ENCODE data around the gene RBMS3.

RBMS3 gene

DNA sequence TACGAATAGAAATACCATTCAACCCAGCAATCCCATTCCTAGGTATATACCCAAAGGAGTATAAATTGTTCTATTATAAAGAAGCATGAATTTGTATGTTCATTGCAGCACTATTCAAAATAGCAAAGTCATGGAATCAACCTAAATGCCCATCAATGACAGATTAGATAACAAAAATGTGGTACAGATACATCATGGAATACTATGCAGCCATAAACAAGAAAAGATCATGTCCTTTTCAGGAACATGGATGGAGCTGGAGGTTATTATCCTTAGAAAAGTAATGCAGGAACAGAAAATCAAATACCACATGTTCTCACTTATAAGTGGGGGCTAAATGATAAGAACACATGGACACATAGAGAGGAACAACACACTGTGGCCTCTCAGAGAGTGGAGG is 571.9 kb downstream of the RBMS3 start:
- DNase-seq = no peak

DNA sequence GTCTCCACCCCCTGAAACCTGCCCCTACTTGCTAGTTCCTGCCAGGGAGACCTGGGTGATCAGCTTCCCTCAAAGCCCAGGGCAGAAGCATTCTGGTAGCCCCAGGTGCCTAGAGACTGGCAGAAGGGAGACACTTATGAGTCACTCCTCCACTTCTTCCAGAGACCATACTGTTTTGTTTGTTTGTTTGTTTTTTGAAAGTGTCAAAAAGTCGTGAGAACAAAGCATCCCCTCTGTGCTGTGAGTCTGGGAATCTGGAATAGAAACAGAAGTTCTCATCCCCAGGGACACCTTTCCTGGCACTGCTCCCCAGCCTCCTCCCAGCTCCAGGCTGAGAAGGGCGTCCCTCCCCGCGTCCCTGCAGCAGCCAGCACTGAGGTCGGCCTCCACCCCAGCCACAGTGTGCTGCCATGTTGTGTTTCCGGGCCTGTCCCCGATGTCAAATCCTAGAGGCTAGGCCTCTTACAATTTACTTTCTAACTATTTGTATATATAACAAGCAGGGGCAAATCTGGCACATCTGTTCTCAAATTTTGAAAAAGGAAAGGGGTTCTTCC is 573.0 kb downstream of the RBMS3 start:
- no peak for DNase-seq

DNA sequence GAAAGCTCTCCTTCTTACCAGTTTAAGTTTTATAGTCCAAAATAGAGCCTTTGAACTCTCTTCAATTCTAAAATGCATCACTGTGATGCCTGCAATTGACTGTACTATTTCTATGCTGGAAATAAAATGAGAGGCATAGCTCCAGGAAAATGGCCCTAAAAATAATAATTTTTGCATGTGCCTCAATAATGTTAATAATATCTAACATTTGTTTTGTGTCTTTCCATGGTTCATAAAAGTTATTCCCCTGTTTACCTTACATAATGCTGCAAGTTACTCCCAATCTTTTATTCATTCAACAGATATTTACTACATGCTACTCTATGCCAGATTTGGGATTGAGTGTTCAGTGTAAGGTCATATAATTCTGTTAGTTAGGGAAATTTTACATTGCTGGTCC is 574.0 kb downstream of the RBMS3 start:
- DNase-seq = no peak

DNA sequence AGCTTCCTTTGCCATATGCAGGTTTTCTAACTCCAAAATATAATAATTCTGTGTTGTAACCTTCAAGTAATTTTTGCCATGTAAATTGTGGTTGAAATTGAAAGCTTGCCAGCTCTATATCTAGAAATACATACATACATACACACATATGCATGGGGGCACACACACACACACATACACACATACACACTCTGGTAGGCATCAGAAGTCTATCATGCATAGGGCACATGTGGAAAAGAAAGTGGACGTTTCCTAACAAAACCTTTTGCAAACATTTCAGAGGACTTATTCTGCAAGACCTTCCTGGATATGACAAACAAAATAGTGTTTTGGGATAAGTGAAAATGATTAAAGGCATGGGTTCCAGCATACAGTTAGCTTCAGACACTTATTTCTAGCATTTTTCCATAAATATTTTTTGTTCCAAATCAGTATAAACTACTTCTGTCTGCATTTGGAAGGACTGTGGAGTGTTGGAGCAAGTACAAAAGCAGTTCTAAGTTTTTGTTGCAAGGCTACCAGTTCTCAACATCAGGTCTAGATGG is 578.9 kb downstream of the RBMS3 start:
- no peak for DNase-seq

DNA sequence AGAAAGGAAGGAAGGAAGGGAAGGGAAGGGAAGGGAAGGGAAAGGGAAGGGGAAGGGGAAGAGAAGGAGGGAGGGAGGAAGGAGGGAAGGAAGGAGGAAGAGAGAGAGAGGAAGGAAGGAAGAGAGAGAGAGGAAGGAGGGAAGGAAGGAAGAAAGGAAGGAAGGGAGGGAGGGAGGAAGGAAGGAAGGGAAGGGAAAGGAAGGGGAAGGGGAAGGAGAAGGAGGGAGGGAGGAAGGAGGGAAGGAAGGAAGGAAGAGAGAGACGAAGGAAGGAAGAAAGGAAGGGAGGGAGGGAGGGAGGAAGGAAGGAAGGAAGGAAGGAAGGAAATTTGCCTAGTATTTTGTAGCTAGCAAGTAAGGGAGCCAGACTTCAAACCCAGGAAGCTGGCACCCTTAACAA is 583.9 kb downstream of the RBMS3 start:
- no peak for DNase-seq

DNA sequence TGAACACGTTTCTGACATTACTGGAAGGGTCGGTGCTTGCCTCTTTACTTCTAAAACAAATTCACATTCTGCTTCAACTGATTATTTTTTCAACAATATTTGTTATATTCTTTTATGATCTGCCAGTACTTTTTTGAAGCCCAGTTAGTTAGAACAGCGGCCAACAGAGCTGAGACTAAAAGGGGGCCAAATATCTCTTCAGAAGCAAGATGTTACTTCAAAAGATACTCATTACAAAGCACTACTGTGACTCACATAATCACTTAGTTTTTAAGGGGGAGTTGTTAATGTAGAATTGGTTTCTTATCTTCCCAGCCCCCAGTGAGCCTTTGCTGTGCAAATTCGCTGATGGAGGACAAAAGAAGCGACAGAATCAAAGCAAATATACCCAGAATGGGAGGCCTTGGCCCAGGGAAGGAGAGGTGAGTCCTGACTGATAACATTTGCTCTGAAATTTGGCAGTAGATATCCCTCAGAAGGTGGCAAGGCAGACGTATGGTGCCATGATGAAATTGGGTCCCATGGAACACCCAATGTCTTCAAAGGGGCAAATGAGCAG is 587.8 kb downstream of the RBMS3 start:
- DNase-seq = no peak

DNA sequence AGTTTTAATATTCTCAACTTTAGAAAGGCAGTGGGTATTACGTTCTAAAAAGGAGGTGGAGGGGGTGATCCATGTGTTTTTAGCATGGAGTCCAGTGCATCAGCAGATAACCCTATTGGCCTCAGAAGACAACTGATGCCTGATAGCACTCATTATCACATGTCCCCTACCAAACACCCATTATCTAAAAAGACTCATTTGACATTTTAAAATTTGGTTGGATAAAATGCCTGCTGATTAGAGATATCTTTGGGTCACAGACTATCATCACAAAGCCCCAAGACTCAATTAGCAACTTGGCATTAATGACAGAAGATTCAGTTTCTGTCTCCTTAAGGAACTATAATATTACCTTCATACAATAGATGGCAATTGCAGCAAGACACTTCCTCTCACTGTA is 589.3 kb downstream of the RBMS3 start:
- no peak for DNase-seq

DNA sequence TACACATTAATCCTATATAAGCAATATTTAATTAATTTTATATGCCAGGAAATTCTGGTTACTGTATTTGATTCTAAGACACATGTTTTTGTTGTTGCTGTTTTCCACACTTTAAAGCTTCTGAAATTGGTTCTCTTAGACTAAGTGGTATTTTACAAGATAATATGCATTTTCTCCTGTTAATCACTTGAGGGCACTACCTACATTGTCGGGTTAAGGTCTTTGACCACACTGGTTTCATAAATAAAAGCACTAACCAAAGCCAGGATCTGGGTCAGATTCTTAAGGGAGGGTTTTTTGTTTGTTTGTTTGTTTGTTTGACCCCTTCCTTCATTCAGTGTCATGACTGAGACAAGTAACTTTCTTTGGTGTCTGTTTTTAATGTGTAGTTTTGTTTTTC is 590.2 kb downstream of the RBMS3 start:
- DNase-seq = no peak

DNA sequence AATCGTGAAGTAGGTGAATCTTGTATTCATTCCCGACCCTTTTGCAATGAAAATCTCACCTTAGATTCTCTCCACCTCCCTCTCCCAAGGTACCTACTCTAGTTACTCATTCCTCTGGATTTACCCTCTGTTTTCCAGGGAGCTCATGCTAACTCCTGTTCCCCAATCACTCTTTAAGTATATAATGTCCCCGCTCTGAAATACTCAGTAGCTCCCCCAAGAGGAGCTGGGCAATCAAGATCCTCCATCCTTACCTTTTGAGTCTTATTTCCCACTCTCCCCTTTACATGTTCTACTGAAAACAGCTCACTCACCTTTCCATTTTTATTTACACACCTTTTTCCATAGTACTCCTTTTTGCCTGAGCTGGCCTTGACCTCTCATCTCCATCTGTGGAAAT is 599.9 kb downstream of the RBMS3 start:
- no peak for DNase-seq

DNA sequence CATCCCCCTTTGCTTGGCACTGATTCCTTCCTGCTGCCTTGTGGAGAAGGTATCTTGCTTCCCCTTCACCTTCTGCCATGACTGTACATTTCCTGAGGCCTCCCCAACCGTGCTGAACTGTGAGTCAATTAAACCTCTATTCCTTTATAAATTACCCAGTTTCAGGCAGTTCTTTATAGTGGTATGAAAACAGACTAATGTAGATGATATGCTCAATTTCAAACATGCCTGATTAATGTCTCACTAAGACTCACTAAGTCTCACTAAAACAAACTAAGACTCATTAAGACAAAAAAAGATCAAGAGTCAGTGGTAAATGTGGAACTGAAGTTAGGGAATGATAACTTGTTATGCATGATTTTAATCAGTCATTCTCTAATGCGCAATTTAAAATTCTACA is 606.6 kb downstream of the RBMS3 start:
- DNase-seq = no peak

DNA sequence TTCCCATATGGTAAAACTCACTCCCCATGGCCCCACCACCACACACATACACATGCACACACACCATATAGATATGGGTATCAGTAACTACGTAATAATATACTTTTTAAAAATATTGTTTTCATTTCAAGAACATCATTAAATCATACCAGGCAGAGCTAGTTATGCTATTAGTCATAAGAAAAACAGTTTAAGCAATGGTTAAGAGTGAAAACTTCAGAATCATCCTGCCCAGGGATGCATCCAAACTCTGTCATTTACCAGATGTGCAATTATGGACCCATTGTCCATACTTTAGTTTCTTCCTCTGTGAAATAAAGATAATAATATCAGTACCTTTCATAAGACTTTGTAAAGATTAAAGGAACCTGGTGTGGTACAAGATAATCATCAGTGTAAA is 608.3 kb downstream of the RBMS3 start:
- no peak for DNase-seq

DNA sequence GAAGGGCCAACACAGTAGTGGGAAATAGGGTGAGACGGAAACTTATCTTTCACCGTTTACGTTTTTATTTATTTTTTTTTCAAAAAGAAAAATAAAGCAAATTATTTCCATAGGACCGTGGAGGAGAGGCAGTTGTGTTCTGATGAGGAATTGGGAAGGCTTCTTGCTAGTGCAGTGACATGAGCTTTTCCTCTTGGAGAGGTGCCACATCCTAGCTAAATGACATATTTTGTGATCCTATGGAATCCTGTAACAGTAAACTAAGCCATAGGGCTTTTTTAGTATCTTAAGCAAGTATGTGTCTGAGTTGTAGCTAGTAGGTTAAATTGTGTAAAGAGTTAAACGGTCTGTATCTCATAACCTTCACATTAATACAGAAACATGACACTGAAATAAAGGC is 609.9 kb downstream of the RBMS3 start:
- DNase-seq = no peak

DNA sequence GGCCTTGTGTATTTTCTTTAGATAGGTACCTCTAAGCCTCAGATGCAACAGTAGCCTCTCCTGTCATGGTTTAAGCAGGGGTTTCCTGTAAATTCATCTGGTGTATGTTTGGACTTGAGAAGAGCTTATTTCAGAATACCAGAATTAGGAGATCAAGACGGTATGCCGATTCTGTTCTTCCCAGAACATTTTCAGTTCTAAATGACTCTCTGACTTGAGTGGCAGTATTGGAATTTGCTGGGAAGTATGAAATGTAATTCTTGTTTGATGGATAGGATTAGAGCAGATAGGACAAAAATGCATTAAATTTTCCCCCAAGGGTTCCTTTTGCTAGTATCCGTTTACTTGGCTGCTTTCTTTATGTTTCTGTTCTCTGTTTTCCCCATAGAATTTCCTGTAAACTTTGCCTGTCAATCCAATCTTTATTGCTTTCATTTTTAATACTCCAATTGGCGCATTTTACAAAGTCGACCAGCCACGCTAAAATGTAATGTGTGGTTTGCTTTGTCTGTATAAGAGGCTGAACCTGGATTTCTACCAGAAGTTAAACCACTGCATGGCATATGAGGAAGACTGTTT is 612.2 kb downstream of the RBMS3 start:
- DNase-seq = no peak

DNA sequence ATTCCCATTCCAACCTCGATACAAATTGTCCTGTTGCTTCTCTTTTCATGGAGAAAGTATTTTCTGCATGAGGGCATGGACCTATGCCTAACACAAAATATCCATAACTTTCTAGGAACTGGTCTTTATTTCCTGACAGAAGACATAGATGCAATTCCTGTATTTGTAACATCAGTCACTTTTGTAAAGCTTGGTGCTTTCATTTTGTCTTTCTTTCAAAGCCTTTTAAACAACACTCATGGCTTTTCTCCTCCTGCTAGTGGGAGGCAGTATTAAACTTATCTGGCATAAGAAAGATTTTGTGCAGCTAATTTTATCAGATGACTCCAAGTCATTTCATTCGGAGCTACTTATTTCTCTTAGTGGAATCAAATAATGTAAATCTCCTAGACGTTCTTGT is 616.0 kb downstream of the RBMS3 start:
- DNase-seq = no peak

DNA sequence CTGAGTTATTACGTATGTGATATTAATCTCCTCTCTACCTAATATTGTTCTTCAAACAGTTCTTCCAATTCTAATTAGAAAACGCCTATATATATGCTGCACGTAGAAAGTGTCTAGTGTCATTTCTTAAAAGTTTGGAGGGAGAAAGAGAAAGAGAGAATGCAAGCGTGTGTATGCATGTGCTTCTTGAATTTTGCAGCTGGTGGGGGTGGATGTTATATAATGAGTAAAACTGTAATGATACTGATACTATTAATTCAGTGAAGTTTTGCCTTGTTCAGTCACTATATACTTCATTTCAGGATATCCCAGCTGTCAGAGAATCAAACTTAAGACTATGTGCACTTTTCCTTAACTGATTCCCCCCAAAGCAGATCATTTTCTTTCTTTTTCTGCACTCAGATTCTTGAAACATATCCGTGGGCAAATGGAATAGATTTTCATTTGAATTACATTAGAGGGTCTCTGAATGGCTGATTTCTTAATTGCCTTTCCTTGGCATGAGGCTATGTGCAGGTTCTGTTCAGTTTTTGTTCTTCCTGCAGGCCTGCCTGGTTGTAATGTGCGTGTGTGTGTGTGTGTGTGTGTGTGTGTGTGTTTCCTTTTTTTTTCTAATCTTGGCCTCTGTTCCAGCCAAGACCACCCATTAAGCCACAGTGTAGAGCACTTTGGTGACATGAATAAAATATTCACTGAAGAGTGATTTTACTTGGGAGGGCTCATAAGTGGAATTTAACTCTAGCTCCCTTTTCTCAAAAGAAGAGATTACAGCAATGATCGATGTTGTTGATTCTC is 617.5 kb downstream of the RBMS3 start:
- DNase-seq = no peak

DNA sequence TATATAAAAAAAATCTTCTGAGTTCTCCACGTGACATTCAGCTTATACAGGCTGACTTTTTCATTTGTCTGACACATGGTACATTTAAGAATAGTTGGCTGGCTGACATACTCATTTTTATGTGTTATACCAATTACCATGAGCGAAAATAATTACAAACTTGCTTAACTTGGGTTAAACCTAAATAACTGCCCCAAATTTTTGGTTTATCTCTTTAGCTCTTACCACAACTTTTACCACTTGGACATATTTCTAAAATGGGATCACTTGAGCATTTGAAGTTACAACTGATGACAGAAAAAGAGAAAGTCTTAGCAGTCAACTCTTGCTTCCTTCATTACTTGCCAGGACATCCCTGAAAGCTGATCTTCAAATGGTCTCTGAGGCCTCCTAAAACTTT is 618.1 kb downstream of the RBMS3 start:
- no peak for DNase-seq

DNA sequence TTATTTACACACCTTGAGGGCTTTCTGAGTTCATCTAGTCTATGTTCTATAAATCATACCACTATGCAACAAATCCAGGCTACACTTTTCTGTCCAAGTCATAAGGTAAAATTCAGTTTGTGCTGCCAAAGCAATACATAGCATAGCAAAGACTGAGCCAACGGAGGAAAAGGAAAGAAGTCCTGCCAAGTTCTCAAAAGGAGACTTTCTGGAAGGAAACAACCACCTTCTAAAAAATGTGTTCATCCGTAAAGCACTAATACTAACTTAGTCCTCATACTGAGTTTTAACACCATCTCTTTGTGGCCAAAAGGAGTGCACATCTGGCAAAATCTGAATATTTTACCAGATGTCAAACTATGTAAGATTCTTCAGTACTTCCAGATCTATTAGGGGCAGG is 620.2 kb downstream of the RBMS3 start:
- no peak for DNase-seq

DNA sequence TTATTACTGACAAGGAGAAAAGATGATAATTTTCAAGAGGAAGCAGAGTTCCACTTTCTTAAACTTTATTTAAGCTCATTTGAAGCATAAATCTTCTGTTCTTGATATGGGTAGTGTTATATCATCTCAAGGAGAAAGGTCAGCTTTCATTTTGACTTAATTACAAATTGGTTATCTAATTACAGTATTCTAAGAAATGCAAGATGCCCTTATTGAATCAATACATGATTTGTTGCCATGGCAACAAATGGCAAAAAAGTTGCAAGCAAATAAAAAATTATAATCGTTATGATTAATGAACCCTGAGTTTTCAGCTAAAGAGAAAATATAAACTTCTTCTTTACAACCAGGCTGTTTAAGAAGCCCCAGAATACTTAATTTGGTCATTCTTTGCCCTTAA is 622.7 kb downstream of the RBMS3 start:
- no peak for DNase-seq

DNA sequence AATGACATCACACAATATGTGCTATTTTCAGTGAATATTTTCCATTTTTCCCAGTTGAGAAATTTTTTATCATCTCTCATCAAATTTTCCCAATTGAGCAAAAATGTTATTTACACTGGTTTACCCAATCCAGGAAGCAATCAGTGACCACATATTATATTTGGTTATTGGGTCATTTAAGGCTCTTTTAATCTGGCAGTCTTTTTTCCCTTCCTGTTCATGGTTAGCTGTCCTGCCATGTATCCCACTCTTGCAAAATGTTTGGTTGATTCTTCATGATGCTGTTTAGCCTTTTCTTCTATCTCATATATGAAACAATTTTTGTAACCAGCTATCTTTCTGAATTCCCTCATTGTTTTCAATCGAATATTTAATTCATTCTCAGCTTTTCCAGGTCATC is 626.0 kb downstream of the RBMS3 start:
- no peak for DNase-seq

DNA sequence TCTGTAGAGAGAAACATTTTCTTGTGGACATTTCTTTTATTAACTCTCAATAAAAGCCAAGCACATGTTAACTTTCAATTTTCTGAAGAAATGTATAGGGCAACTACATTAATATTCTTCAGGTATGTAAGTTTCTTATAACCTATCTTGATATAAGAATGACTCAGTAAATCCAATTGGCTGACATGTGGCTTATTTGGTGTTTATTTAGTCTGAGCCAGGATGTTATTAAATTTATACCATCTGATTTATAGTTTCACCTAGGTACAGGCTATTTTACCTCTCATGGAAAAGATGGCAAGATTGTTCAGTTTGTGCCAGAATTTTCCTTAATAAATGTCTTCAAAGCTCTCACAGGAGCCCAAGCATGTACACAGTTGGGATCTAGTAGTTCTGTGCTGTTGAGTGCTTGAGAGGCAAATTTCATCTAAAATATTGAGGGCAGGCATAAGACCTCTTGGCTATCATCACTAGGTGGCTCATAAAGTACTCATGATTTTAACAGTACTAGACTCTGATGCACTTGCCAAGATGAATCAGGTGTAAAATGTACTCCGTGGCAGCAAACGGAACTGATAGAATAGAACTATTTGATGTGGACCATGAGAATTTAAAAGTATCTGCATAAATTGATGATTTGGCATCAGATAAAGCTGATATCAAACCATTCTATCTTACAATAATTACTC is 631.9 kb downstream of the RBMS3 start:
- no peak for DNase-seq

DNA sequence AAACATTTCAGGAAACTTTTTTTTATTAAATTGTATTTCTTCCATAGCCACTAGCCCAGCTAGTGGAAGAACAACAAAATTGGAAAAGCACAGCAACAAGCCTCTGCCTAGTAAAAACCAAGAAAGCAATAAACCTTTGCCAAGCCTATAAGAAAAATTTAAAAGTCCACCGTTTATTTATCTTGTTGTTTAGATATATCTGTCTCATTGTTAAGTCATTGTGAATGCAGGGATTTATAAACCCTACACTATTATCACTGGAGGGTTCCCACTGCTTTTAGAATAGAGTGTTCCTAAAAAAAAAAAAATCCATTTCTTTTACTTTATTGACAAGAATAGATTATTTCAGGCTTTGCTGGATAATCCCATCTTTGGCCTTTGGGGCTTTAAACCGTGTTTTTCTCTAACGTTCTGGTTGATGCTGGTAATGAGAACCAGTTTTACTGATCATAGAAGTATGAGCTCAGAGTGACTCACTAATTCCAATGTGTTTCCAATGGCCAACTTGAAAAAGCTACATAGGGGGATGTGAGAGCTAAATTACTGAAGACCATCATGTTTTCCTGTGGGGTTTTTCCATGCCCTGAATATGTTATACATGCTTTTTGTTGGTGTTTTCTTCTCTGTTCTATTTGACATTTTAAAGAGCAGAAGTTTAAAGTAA is 634.1 kb downstream of the RBMS3 start:
- no peak for DNase-seq

DNA sequence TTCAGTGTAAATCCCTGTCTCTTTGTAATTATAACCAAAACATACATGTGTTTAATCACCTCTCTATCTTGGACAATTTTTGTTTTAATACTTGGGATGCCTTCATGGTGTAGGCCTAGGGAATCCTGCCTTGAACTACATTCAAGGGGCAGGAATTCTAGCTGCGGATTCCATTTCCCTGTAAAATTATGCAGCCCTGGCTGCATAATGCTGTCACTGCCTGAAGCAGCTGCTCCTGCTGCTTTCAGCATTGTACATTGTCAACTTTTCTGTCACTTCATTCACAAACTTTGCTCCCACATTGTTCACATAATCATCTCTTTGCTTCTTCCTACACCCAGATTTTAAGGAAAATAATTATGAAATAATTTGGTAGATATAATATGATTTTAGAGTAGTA is 638.7 kb downstream of the RBMS3 start:
- no peak for DNase-seq

All from SIG-M5 (cell line).